Measurements from ENCODE around the gene ACVR1B.

The ACVR1B gene

DNA sequence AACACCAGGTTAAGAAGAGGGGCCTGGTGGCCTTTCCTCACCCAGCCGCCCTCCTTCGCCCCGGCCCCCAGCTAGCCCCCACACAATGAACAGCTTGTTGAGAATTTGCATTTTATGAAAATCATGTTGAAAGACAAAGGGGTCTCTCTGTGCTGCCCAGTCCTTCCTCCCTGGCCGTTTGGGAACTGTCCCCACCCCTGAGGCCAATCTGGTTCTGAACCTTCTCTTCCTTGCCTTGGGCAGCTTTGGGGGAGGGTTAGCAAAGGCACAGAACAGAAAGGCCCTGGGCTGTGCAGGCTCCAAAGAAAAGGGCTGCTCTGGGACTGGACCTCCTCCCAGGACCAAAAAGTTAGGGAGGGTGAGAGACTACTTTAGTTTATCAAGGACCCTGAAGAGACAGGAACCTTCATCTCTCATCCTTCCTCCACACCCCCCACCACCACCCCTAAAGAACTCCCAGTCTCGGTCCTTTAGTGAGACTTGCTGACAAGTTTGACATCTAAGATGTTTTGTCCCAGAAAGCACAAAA is 56.5 kb downstream of the ACVR1B start:
- Histone ChIP-seq H3K36me3 (ENCODE audit: control insufficient read depth in 2 of 2, insufficient read depth in 1 of 2, low read length in 2 of 2) (peaks cover 0 to 11% of the 10 kb centered on the region in 2 experiments; a peak in 1 of 3 replicates), H3K4me1 (ENCODE audit: control insufficient read depth, insufficient read depth, low read length) (peaks cover 12% of the 10 kb centered on the region; the same call in 1 of the 2 replicates), H3K9me3 (ENCODE audit: control insufficient read depth, insufficient read depth, low read depth, low read length) (no peaks in the 10 kb centered on the region), H3K4me3 (ENCODE audit: low read depth, low read length) (no peak overlapping the region), H3K27ac (ENCODE audit: extremely low read depth, low read depth, low read length) (no peak overlapping the region)
- no peak for TF ChIP-seq YY2 (tag by site-specific recombination; IDR thresholded peaks at IDR 0.05)
- no peak for TF ChIP-seq OSR2 (tag by site-specific recombination; IDR thresholded peaks at IDR 0.05)
- no peak for TF ChIP-seq SETDB1 (IDR thresholded peaks at IDR 0.05; ENCODE audit: insufficient read length, low read length)
- no peak for TF ChIP-seq ZNF776 (tag by site-specific recombination; IDR thresholded peaks at IDR 0.05; ENCODE audit: borderline replicate concordance)
- no peak for TF ChIP-seq ZBTB48 (tag by site-specific recombination; IDR thresholded peaks at IDR 0.05)
- no peak for TF ChIP-seq ZNF133 (tag by site-specific recombination; IDR thresholded peaks at IDR 0.05)
- no peak for TF ChIP-seq ZNF792 (tag by site-specific recombination; IDR thresholded peaks at IDR 0.05)
- TF ChIP-seq, protein P1, sequence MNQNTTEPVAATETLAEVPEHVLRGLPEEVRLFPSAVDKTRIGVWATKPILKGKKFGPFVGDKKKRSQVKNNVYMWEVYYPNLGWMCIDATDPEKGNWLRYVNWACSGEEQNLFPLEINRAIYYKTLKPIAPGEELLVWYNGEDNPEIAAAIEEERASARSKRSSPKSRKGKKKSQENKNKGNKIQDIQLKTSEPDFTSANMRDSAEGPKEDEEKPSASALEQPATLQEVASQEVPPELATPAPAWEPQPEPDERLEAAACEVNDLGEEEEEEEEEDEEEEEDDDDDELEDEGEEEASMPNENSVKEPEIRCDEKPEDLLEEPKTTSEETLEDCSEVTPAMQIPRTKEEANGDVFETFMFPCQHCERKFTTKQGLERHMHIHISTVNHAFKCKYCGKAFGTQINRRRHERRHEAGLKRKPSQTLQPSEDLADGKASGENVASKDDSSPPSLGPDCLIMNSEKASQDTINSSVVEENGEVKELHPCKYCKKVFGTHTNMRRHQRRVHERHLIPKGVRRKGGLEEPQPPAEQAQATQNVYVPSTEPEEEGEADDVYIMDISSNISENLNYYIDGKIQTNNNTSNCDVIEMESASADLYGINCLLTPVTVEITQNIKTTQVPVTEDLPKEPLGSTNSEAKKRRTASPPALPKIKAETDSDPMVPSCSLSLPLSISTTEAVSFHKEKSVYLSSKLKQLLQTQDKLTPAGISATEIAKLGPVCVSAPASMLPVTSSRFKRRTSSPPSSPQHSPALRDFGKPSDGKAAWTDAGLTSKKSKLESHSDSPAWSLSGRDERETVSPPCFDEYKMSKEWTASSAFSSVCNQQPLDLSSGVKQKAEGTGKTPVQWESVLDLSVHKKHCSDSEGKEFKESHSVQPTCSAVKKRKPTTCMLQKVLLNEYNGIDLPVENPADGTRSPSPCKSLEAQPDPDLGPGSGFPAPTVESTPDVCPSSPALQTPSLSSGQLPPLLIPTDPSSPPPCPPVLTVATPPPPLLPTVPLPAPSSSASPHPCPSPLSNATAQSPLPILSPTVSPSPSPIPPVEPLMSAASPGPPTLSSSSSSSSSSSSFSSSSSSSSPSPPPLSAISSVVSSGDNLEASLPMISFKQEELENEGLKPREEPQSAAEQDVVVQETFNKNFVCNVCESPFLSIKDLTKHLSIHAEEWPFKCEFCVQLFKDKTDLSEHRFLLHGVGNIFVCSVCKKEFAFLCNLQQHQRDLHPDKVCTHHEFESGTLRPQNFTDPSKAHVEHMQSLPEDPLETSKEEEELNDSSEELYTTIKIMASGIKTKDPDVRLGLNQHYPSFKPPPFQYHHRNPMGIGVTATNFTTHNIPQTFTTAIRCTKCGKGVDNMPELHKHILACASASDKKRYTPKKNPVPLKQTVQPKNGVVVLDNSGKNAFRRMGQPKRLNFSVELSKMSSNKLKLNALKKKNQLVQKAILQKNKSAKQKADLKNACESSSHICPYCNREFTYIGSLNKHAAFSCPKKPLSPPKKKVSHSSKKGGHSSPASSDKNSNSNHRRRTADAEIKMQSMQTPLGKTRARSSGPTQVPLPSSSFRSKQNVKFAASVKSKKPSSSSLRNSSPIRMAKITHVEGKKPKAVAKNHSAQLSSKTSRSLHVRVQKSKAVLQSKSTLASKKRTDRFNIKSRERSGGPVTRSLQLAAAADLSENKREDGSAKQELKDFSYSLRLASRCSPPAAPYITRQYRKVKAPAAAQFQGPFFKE (tag by site-specific recombination; IDR thresholded peaks at IDR 0.05; ENCODE audit: borderline replicate concordance), result no peak
- TF ChIP-seq ZNF624 (tag by site-specific recombination; IDR thresholded peaks at IDR 0.05), result no peak
- TF ChIP-seq, protein P2, sequence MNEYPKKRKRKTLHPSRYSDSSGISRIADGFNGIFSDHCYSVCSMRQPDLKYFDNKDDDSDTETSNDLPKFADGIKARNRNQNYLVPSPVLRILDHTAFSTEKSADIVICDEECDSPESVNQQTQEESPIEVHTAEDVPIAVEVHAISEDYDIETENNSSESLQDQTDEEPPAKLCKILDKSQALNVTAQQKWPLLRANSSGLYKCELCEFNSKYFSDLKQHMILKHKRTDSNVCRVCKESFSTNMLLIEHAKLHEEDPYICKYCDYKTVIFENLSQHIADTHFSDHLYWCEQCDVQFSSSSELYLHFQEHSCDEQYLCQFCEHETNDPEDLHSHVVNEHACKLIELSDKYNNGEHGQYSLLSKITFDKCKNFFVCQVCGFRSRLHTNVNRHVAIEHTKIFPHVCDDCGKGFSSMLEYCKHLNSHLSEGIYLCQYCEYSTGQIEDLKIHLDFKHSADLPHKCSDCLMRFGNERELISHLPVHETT (tag by site-specific recombination; IDR thresholded peaks at IDR 0.05), result no peak
- no peak for TF ChIP-seq ZNF670 (tag by site-specific recombination; IDR thresholded peaks at IDR 0.05; ENCODE audit: low read depth)
- TF ChIP-seq ZNF335 (tag by site-specific recombination; conservative IDR thresholded peaks at IDR 0.05), result no peak
- TF ChIP-seq ZNF548 (tag by site-specific recombination; IDR thresholded peaks at IDR 0.05), result no peak
- TF ChIP-seq ZNF114 (tag by site-specific recombination; IDR thresholded peaks at IDR 0.05), result no peak
- no peak for TF ChIP-seq ZNF658 (tag by site-specific recombination; IDR thresholded peaks at IDR 0.05)
- TF ChIP-seq, protein P3, sequence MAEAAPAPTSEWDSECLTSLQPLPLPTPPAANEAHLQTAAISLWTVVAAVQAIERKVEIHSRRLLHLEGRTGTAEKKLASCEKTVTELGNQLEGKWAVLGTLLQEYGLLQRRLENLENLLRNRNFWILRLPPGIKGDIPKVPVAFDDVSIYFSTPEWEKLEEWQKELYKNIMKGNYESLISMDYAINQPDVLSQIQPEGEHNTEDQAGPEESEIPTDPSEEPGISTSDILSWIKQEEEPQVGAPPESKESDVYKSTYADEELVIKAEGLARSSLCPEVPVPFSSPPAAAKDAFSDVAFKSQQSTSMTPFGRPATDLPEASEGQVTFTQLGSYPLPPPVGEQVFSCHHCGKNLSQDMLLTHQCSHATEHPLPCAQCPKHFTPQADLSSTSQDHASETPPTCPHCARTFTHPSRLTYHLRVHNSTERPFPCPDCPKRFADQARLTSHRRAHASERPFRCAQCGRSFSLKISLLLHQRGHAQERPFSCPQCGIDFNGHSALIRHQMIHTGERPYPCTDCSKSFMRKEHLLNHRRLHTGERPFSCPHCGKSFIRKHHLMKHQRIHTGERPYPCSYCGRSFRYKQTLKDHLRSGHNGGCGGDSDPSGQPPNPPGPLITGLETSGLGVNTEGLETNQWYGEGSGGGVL (tag by site-specific recombination; IDR thresholded peaks at IDR 0.05), result no peak
- ChIA-PET CTCF (interaction anchor here (0.7 to 9.6 kb wide), 6 partner anchors 10 to 160 kb away, joined by 3 to 291 read pairs (median 6); no protein-coding TSS in a partner anchor), POLR2A (no interaction called here)

All from HEK293 (cell line).